KMS-11 (cell line): ENCODE data around the gene ZNRF1.

ENCODE experiments used
- H2AFZ ChIP-seq: fragments of 200-600 bp; sonication (generic); 2 replicates; pipeline ENCODE4 v1.6.1; 2016; ENCODE audit warnings: antibody characterized with exemption, mixed run types, low read depth
- H3K27ac ChIP-seq: fragments of 200-600 bp; sonication (generic); 2 replicates; pipeline ENCODE4 v1.6.1; 2016; ENCODE audit warnings: mild to moderate bottlenecking, mixed run types
- H3K27me3 ChIP-seq: fragments of 200-600 bp; sonication (generic); 2 replicates; pipeline ENCODE4 v1.6.1; 2017; ENCODE audit warnings: mild to moderate bottlenecking, low read depth, mixed run types, moderate library complexity; ENCODE audit not compliant: insufficient read depth
- H3K36me3 ChIP-seq: fragments of 200-600 bp; sonication (generic); 2 replicates; pipeline ENCODE4 v1.6.1; 2017; ENCODE audit warnings: mild to moderate bottlenecking, mixed run types; ENCODE audit not compliant: insufficient read depth
- H3K4me1 ChIP-seq: fragments of 200-600 bp; sonication (generic); 2 replicates; pipeline ENCODE4 v1.6.1; 2016; ENCODE audit warnings: mild to moderate bottlenecking, low read depth, mixed run types; ENCODE audit not compliant: poor library complexity, severe bottlenecking
- H3K4me2 ChIP-seq: fragments of 200-600 bp; sonication (generic); 2 replicates; pipeline ENCODE4 v1.7.0; 2016; ENCODE audit warnings: mild to moderate bottlenecking, mixed run types
- H3K4me3 ChIP-seq: fragments of 200-600 bp; sonication (generic); IDR thresholded peaks from 2 replicates; pipeline ENCODE4 v1.6.1; 2017; ENCODE audit warnings: low read depth, low read length, mixed read lengths; ENCODE audit not compliant: insufficient read depth
- H3K79me2 ChIP-seq: fragments of 200-600 bp; sonication (generic); 2 replicates; pipeline ENCODE4 v1.6.1; 2016; ENCODE audit warnings: low read depth, mixed run types; ENCODE audit not compliant: insufficient read depth
- H3K9ac ChIP-seq: fragments of 200-600 bp; sonication (generic); 2 replicates; pipeline ENCODE4 v1.6.1; 2016; ENCODE audit warnings: mild to moderate bottlenecking, mixed run types
- H4K20me1 ChIP-seq: fragments of 200-600 bp; sonication (generic); 2 replicates; pipeline ENCODE4 v1.6.1; 2016; ENCODE audit warnings: mild to moderate bottlenecking, mixed run types; ENCODE audit not compliant: insufficient read depth
- CTCF ChIP-seq: fragments of 200-600 bp; sonication (generic); conservative IDR thresholded peaks from 2 replicates; pipeline ENCODE4 v1.6.1; 2017; ENCODE audit warnings: low read depth, mild to moderate bottlenecking, antibody characterized with exemption, low read length, moderate library complexity, mixed read lengths

ZNRF1 gene

DNA sequence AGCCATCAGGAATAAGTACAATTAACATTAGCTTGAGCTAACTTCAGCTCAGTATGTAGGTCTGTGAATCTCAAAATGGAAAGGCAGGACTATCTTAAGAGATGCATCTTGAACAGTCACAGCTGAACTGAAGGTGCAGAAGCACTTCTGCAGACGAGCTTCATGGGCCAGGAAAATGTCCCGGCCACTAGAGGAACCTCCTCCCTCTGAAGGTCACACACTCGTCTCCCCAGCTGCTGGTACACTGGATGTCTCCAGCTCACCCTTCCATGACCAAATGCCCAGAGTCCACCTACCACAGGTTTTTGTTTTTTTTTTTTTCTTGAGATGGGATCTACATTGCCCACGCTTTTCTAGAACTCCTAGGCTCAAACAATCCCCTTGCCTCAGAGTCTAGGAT is 47.1 kb upstream of the ZNRF1 start:
- H3K4me2 ChIP-seq = no peak overlapping the region
- H3K79me2 ChIP-seq = no peaks in the 10 kb centered on the region
- H3K9ac ChIP-seq = no peak overlapping the region
- no peaks in the 10 kb centered on the region; the same call in 1 of the 2 replicates for H3K36me3 ChIP-seq
- H2AFZ ChIP-seq = no peak overlapping the region
- no peaks in the 10 kb centered on the region for H3K4me1 ChIP-seq
- no peak for TF ChIP-seq CTCF
- no peak overlapping the region for H3K27ac ChIP-seq
- no peaks in the 10 kb centered on the region for H4K20me1 ChIP-seq
- no peaks in the 10 kb centered on the region for H3K27me3 ChIP-seq
- H3K4me3 ChIP-seq = no peak overlapping the region

GRCh38 chr16:74954763-74955162 is 44.1 kb upstream of the ZNRF1 start:
- Histone ChIP-seq H3K9ac (no peak overlapping the region), H4K20me1 (no peaks in the 10 kb centered on the region), H3K36me3 (no peaks in the 10 kb centered on the region; the same call in 1 of the 2 replicates), H3K4me2 (no peak overlapping the region), H3K27ac (no peak overlapping the region), H2AFZ (no peak overlapping the region), H3K4me3 (no peak overlapping the region), H3K4me1 (no peaks in the 10 kb centered on the region), H3K27me3 (no peaks in the 10 kb centered on the region), H3K79me2 (no peaks in the 10 kb centered on the region)
- TF ChIP-seq CTCF = no peak

DNA sequence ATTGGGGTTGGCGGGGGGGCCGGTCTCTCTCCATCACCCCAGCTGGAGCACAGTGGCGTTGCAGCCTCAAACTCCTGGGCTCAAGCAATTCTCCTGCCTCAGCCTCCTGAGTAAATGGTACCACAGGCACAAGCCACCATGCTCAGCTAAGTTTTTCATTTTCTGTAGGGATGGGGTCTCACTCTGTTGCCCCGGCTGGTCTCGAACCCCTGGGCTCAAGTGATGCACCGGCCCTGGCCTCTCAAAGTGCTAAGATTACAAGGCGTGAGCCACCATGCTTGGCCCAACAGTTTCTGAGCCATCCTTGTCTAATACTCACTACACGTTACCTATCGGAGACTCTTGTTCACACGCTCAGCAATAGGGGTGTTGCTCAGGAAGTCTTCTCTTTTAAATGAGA is 25.5 kb upstream of the ZNRF1 start:
- H3K27ac ChIP-seq = no peak overlapping the region
- TF ChIP-seq CTCF = no peak
- H3K27me3 ChIP-seq = no peaks in the 10 kb centered on the region
- no peaks in the 10 kb centered on the region for H3K79me2 ChIP-seq
- H3K4me3 ChIP-seq = no peak overlapping the region
- H3K36me3 ChIP-seq = no peaks in the 10 kb centered on the region
- no peak overlapping the region for H3K4me2 ChIP-seq
- no peaks in the 10 kb centered on the region for H4K20me1 ChIP-seq
- no peaks in the 10 kb centered on the region for H3K4me1 ChIP-seq
- H3K9ac ChIP-seq = no peak overlapping the region
- no peak overlapping the region for H2AFZ ChIP-seq

DNA sequence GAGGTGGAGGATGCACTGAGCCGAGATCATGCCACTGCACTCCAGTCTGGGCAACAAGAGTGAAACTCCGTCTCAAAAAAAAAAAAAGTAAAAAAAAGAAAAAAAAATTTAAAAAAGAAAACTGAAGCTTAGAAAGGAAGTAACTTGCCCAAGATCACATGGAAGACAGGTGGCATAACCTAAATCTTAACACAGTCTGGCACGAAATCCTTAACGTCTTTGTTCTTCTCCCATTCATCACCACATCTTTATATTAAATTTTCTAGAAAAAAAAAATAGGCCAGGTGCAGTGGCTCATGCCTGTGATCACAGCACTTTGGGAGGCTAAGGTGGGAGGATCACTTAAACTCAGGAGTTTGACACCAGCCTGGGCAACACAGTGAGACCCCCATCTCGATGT is 23.2 kb upstream of the ZNRF1 start:
- Histone ChIP-seq H3K4me1 (no peaks in the 10 kb centered on the region), H3K36me3 (no peaks in the 10 kb centered on the region), H2AFZ (no peak overlapping the region), H3K9ac (no peak overlapping the region), H3K79me2 (no peaks in the 10 kb centered on the region), H3K27ac (no peak overlapping the region), H3K4me3 (no peak overlapping the region), H3K27me3 (no peaks in the 10 kb centered on the region), H3K4me2 (no peak overlapping the region), H4K20me1 (no peaks in the 10 kb centered on the region)
- TF ChIP-seq CTCF = no peak
